Gastrocnemius medialis (tissue), 4 donors: ENCODE results near the gene EIF2A. TPM values are rescaled to one million over a fixed set of nuclear protein-coding genes. Genes with fewer than 3 reads are reported as not detected.

Experiments used
- ATAC-seq, 2 donors: fragments of 150-250 bp; one replicate each; pipeline ENCODE4 v1.9.1; 2016
- DNase-seq, 2 donors: peaks; one replicate each; pipeline ENCODE4 v3.0.0-alpha.2; 2019
- H3K27ac ChIP-seq, 4 donors: fragments of 200-600 bp; sonication (generic); 1 replicate in 1 of 4; 2 replicates in 3 of 4; pipeline ENCODE4 v1.5.1; 2016 to 2018; ENCODE audit warnings: mild to moderate bottlenecking in 2 of 4, moderate library complexity in 1 of 4
- H3K27me3 ChIP-seq, 3 donors: fragments of 200-600 bp; sonication (generic) in 2 of 3; 1 replicate in 1 of 3; 2 replicates in 2 of 3; pipeline versions ENCODE4 v1.5.1 to v1.6.0; 2016 to 2019; ENCODE audit warnings: mild to moderate bottlenecking in 1 of 3, moderate library complexity in 1 of 3
- H3K36me3 ChIP-seq, 2 donors: fragments of 200-600 bp; sonication (generic) in 1 of 2; one replicate each; pipeline ENCODE4 v1.5.1; 2017 to 2018
- H3K4me1 ChIP-seq, 2 donors: fragments of 200-600 bp; sonication (generic) in 1 of 2; one replicate each; pipeline ENCODE4 v1.5.1; 2016 to 2017; ENCODE audit warnings: mild to moderate bottlenecking in 2 of 2
- H3K4me3 ChIP-seq, 4 donors: fragments of 200-600 bp; sonication (generic) in 3 of 4; 1 replicate in 1 of 4; 2 replicates in 3 of 4; pipeline ENCODE4 v1.5.1; 2016 to 2019; ENCODE audit warnings: mild to moderate bottlenecking in 2 of 4
- H3K9me3 ChIP-seq, 3 donors: fragments of 200-600 bp; sonication (generic) in 2 of 3; 1 replicate in 1 of 3; 2 replicates in 2 of 3; pipeline ENCODE4 v1.5.1; 2016 to 2019
- CTCF ChIP-seq, 5 experiments: fragments of 450-650 bp in 3 of 5; fragments of 200-600 bp in 2 of 5; sonication (generic) in 2 of 5; IDR thresholded peaks in 4 of 5; conservative IDR thresholded peaks in 1 of 5; 1 replicate in 4 of 5; 2 replicates in 1 of 5; pipeline ENCODE4 v1.5.1; 2016 to 2019; ENCODE audit warnings: antibody characterized with exemption in 5 of 5, mild to moderate bottlenecking in 3 of 5, moderate library complexity in 3 of 5
- POLR2A ChIP-seq, 2 donors: fragments of 450-650 bp; IDR thresholded peaks; one replicate each; pipeline ENCODE4 v1.6.1; 2017; ENCODE audit warnings: antibody characterized with exemption in 2 of 2, mild to moderate bottlenecking in 2 of 2, moderate library complexity in 2 of 2
- in situ Hi-C, 4 donors: fragments of 200-750 bp; cut with MboI; loops; one replicate each; pipeline versions ENCODE4 v1.15.0 to v1.8.0; 2017; ENCODE audit warnings: low sequenced_read_pairs in 4 of 4
- intact Hi-C: fragments of 100-400 bp; cut with DNase I; formaldehyde crosslinking; loops from one replicate; pipeline ENCODE4 v1.15.1; 2023; ENCODE audit warnings: low total_unique reads
- total RNA-seq, 4 donors: library from RNA; depleted of rRNA; stranded (reverse); fragments of >200 nt; gene quantifications; one replicate each; pipeline versions ENCODE4 v1.1.0 to v1.2.3, GENCODE V29; 2016

Gene EIF2A
- total RNA-seq, 4 donors from 2014 or later, result 150 to 168 (median 163) TPM

- H3K9me3 ChIP-seq, result no peaks in the 10 kb centered on the region
- TF ChIP-seq POLR2A (IDR thresholded peaks at IDR 0.05) (no peak), CTCF (IDR thresholded peaks at IDR 0.05 in 4 of 5, conservative IDR thresholded peaks at IDR 0.05 in 1 of 5) (no peak)
- ATAC-seq, result no peak
- no peaks in the 10 kb centered on the region for H3K27me3 ChIP-seq
- no peak for DNase-seq
- H3K4me3 ChIP-seq, result peak overlapping the region; percentile 79 to 98 (median 94)
- H3K4me1 ChIP-seq, result peaks cover 32 to 38% of the 10 kb centered on the region in 2 donors
- intact Hi-C loops (loop anchor here (2.0 to 10.0 kb wide), 4 partner anchors 155 to 734 kb away; partner anchors contain the start of genes ERICH6, PFN2, RNF13 and SIAH2), in situ Hi-C loops (loop anchor here in 2 of 4 donors (5.0 to 10.0 kb wide), 2 partner anchors 55 to 58 kb away; partner anchors contain the start of gene SELENOT (in 2 of the 2))
- H3K36me3 ChIP-seq, result peaks cover 0 to 25% of the 10 kb centered on the region in 2 donors
- H3K27ac ChIP-seq, result peak overlapping the region; percentile 94 to 100 (median 98)
Measured at GRCh38 chr3:150547045-150547741, 606 bp downstream of the EIF2A start.

- ATAC-seq, result no peak
- H3K36me3 ChIP-seq, result peaks cover 0 to 38% of the 10 kb centered on the region in 2 donors
Measured at GRCh38 chr3:150555859-150556436, 9.4 kb downstream of the EIF2A start.

GRCh38 chr3:150556792-150557191 is 10.2 kb downstream of the EIF2A start:
- ATAC-seq, result no peak
- H3K36me3 ChIP-seq, result peaks cover 0 to 42% of the 10 kb centered on the region in 2 donors
- in situ Hi-C loops, result no loop called here
- no peaks in the 10 kb centered on the region for H3K27me3 ChIP-seq
- no peak for TF ChIP-seq CTCF (IDR thresholded peaks at IDR 0.05 in 4 of 5, conservative IDR thresholded peaks at IDR 0.05 in 1 of 5)
- no peak for TF ChIP-seq POLR2A (IDR thresholded peaks at IDR 0.05)
- H3K27ac ChIP-seq, result no peak overlapping the region
- H3K9me3 ChIP-seq, result no peaks in the 10 kb centered on the region
- DNase-seq, result no peak
- intact Hi-C loops, result no loop called here
- H3K4me3 ChIP-seq, result no peak overlapping the region
- H3K4me1 ChIP-seq, result no peaks in the 10 kb centered on the region

More at GRCh38 chr3:150555859-150556436, 9.4 kb downstream of the EIF2A start:
- no peaks in the 10 kb centered on the region for H3K9me3 ChIP-seq
- intact Hi-C loops (no loop called here), in situ Hi-C loops (no loop called here)
- TF ChIP-seq CTCF (IDR thresholded peaks at IDR 0.05 in 4 of 5, conservative IDR thresholded peaks at IDR 0.05 in 1 of 5), result no peak
- TF ChIP-seq POLR2A (IDR thresholded peaks at IDR 0.05), result no peak
- H3K4me1 ChIP-seq, result no peaks in the 10 kb centered on the region
- DNase-seq, result no peak
- no peak overlapping the region for H3K4me3 ChIP-seq
- no peaks in the 10 kb centered on the region for H3K27me3 ChIP-seq
- no peak overlapping the region for H3K27ac ChIP-seq

GRCh38 chr3:150557725-150558124 is 11.1 kb downstream of the EIF2A start:
- no peaks in the 10 kb centered on the region for H3K27me3 ChIP-seq
- ATAC-seq (no peak), DNase-seq (no peak)
- no peak for TF ChIP-seq CTCF (IDR thresholded peaks at IDR 0.05 in 4 of 5, conservative IDR thresholded peaks at IDR 0.05 in 1 of 5)
- TF ChIP-seq POLR2A (IDR thresholded peaks at IDR 0.05), result no peak
- intact Hi-C loops, result no loop called here
- no peak overlapping the region for H3K27ac ChIP-seq
- no peak overlapping the region for H3K4me3 ChIP-seq
- in situ Hi-C loops, result no loop called here
- H3K36me3 ChIP-seq, result peaks cover 0 to 35% of the 10 kb centered on the region in 2 donors
- no peaks in the 10 kb centered on the region for H3K4me1 ChIP-seq
- H3K9me3 ChIP-seq, result no peaks in the 10 kb centered on the region
